VCaP (cell line): ENCODE measurements around the gene FRMPD1.

Experiments used
- H3K27ac ChIP-seq: fragments of 450-650 bp; 2 replicates; pipeline ENCODE4 v1.5.1; 2017
- TF ChIP-seq, protein P1 (sequence below): fragments of 450-650 bp; conservative IDR thresholded peaks from 2 replicates; pipeline ENCODE4 v1.5.1; 2017; ENCODE audit warnings: mild to moderate bottlenecking, moderate library complexity

The FRMPD1 gene

DNA sequence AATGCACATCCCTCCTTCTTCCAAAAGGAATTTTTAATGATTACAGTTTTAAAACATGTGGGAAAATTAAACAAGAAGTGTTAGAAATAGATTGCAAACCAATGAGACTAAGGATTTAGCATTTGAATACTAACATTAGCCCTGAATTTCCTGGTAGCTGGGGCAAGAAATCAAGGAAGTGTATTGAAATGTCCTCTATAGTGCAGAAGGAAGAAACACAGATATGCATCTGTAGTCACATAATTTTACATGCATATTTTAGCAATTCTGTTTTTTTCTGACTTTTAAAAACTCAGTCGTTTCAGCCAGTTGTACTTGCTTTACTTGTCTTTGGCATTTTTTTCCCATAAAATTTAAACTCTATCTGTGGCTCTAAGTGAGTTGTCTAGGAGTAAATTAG lies 45.8 kb downstream of the FRMPD1 start:
- H3K27ac ChIP-seq: no peak overlapping the region
- TF ChIP-seq, protein P1, sequence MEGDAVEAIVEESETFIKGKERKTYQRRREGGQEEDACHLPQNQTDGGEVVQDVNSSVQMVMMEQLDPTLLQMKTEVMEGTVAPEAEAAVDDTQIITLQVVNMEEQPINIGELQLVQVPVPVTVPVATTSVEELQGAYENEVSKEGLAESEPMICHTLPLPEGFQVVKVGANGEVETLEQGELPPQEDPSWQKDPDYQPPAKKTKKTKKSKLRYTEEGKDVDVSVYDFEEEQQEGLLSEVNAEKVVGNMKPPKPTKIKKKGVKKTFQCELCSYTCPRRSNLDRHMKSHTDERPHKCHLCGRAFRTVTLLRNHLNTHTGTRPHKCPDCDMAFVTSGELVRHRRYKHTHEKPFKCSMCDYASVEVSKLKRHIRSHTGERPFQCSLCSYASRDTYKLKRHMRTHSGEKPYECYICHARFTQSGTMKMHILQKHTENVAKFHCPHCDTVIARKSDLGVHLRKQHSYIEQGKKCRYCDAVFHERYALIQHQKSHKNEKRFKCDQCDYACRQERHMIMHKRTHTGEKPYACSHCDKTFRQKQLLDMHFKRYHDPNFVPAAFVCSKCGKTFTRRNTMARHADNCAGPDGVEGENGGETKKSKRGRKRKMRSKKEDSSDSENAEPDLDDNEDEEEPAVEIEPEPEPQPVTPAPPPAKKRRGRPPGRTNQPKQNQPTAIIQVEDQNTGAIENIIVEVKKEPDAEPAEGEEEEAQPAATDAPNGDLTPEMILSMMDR: no peak

DNA sequence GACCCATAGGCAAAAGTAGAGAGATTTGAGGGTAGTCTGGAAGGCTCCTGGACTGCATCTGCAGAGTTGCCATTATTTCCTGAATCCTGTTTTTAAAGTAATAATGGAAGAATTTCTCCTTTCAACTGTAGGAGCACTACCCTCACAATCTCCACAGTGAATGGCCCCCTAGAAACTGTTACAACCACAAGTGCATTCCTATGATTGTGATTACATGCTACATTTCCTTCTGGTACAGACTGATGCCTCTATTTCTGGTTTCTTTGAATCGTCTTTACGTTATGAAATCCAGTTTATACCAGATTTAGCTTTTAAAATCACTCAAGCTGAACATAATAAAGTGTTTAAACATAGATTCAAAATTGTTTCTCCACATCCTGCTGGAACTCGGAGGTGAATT lies 49.4 kb downstream of the FRMPD1 start:
- TF ChIP-seq, protein P1: no peak
- peak overlapping the region; percentile 73 for H3K27ac ChIP-seq

DNA sequence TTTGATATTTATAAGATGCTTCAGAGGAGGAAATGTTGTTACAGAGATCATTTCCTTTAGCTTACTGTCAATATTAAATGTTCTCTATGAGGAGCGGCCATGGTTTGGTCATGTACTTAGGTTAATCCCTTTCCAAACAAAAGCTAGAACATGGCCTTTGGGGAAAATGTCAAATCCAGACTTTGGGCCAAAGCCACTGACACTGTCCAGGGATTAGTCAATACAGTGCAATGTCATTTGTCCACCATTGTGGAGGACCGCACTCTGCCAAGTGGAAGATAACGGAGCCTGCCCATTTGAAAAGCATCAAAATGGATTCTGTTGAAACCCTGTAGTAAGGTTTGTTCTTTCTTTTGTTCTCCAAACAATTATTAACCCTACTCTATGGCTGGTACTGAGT lies 50.1 kb downstream of the FRMPD1 start:
- TF ChIP-seq, protein P1: no peak
- peak overlapping the region; percentile 73 for H3K27ac ChIP-seq

DNA sequence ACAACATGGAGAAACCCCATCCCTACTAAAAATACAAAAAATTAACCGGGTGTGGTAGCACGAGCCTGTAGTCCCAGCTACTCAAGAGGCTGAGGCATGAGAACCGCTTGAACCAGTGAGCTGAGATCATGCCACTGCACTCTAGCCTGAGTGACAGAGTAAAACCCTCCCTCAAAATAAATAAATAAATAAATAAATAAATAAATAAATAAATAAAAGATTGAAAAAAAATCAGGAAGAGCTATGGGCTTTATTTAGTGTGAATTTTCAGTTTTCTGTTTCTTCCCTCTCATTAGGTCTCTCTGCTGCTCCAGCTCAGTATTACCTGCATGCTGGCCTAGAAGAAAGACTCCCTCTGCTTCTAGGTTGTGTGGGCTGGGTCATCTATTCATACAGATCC lies 55.0 kb downstream of the FRMPD1 start:
- no peak overlapping the region for H3K27ac ChIP-seq
- TF ChIP-seq, protein P1: no peak

DNA sequence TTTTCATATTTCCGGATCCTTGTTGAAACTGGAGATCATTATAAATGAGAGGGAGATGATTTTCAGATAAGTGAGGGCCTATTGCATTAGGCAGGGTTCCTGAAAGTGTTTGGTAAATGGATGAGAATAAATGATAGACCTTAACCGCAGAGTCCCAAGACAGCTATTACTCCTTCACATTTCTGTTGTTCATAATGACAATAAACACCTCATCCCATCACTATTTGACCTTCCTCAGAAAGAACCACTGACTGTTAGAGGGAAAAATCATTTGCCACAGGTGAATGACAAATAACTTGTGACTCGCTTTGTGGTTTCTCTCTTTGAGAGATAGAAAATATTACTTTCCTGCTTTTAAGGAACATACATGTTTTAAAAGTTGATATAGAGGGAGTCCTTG lies 55.5 kb downstream of the FRMPD1 start:
- H3K27ac ChIP-seq: no peak overlapping the region
- TF ChIP-seq, protein P1: no peak

DNA sequence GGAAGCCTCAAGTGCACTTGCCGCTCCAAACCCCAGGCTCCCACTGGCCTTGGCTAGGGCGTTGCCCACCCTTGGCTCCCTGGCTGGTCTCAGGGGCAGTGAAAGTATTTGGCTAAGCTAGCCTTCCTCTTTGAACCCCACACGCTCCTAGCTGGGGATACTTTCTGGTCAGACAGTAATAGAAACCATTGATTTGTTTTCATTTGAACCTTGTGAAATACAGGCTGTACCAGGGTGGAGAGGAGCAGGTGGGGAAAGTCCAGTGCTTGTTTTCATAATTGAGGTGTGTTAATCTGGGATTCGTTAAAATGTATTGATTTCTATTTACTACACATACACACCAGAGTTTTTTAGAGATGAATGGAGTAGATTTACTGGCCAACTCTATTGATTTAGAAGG lies 57.0 kb downstream of the FRMPD1 start:
- H3K27ac ChIP-seq: no peak overlapping the region
- TF ChIP-seq, protein P1: no peak

DNA sequence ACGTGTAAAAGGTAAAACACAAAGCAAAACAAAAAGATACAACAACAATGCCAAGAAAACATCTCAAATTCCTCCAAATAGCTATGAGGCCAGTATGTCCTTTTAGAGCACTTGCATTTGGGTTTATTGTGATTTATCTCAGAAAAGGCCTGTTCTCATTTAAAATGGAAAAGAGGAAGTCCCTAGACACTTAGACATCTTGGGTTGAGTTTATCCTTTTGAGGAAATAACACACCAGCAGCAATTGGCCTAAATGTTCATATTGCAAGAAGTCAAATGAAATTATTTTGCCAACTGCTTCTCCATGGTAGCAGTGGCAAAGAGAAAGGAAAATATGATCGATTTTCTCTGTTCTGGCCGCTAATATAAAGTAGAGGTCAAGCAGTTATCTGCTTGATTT lies 59.3 kb downstream of the FRMPD1 start:
- no peak overlapping the region for H3K27ac ChIP-seq
- TF ChIP-seq, protein P1: no peak

DNA sequence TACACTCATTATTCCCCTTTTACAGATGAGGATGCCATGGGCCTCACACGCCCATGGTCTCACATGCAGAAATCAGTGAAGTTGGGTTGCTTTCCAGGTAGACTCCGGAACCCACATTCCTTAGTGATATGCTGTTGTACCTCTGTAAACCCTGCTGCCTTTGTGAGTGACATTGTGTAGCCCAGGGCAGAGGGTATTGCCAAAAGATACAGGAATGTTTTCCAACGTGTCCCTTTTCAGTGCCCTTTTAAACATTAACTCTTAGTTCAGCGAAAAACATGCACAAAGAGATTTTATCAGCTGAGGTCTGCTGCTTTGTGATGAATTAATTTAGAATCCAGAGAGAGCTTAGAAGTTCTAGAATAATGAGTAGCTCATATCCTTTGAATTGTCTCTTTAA lies 64.5 kb downstream of the FRMPD1 start:
- TF ChIP-seq, protein P1: no peak
- H3K27ac ChIP-seq: no peak overlapping the region
